ENCODE data around the gene ADCY3. TPM values are rescaled to one million over a fixed set of nuclear protein-coding genes. Genes with fewer than 3 reads are reported as not detected.

The ADCY3 gene
- total RNA-seq, 1 experiment from 2014 or later, result 75.6 TPM

DNA sequence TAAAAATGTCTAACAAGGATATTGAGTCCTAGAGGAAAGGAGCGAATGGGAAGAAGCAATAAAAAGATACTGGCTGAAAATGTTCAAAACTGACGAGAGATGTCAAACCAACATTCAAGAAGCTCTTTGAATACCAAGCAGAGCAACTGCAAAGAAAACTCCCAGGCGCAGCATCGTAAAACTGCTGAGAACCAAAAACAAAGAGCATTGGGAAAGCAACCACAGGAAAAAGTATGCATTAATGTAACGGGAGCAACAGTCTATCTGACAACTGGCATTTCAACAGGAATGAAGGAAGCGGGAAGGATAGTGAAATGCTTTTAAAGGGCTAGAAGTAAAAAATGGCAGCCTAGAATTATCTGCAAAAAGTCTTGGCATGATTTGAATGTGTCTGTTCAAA is 53.1 kb downstream of the ADCY3 start:
- Mint-ChIP-seq H3K27ac (ENCODE audit: unreplicated experiment) (no peak overlapping the region), H3K4me1 (ENCODE audit: low read depth, unreplicated experiment) (no peaks in the 10 kb centered on the region), H3K9me3 (ENCODE audit: unreplicated experiment) (no peaks in the 10 kb centered on the region), H3K36me3 (ENCODE audit: insufficient read depth, unreplicated experiment) (peaks cover 2% of the 10 kb centered on the region), H3K27me3 (ENCODE audit: insufficient read depth, unreplicated experiment) (no peaks in the 10 kb centered on the region), H3K4me3 (ENCODE audit: unreplicated experiment) (no peak overlapping the region)
- TF ChIP-seq, protein P1, sequence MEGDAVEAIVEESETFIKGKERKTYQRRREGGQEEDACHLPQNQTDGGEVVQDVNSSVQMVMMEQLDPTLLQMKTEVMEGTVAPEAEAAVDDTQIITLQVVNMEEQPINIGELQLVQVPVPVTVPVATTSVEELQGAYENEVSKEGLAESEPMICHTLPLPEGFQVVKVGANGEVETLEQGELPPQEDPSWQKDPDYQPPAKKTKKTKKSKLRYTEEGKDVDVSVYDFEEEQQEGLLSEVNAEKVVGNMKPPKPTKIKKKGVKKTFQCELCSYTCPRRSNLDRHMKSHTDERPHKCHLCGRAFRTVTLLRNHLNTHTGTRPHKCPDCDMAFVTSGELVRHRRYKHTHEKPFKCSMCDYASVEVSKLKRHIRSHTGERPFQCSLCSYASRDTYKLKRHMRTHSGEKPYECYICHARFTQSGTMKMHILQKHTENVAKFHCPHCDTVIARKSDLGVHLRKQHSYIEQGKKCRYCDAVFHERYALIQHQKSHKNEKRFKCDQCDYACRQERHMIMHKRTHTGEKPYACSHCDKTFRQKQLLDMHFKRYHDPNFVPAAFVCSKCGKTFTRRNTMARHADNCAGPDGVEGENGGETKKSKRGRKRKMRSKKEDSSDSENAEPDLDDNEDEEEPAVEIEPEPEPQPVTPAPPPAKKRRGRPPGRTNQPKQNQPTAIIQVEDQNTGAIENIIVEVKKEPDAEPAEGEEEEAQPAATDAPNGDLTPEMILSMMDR (IDR thresholded peaks at IDR 0.05; ENCODE audit: insufficient read depth in 1 of 2, low read depth in 1 of 2, low read length in 1 of 2, severe bottlenecking in 1 of 2, unreplicated experiment in 1 of 2), result no peak
- Histone ChIP-seq H3K27me3 (replicated peaks; ENCODE audit: control insufficient read depth, insufficient read depth, low read length) (no peaks in the 10 kb centered on the region), H3K36me3 (ENCODE audit: control insufficient read depth, insufficient read depth, low read length) (no peaks in the 10 kb centered on the region), H3K4me3 (ENCODE audit: low read depth, low read length) (no peak overlapping the region), H3K4me1 (no peaks in the 10 kb centered on the region), H3K9me3 (no peaks in the 10 kb centered on the region)
- CTCF ChIA-PET, result no interaction called here
- BruUV-seq (replicated peaks), result no TSS peak
- POLR2A ChIA-PET, result no interaction called here
- no peak for DNase-seq
- intact Hi-C loops (cut with micrococcal nuclease; ENCODE audit: unreplicated experiment), result no loop called here

DNA sequence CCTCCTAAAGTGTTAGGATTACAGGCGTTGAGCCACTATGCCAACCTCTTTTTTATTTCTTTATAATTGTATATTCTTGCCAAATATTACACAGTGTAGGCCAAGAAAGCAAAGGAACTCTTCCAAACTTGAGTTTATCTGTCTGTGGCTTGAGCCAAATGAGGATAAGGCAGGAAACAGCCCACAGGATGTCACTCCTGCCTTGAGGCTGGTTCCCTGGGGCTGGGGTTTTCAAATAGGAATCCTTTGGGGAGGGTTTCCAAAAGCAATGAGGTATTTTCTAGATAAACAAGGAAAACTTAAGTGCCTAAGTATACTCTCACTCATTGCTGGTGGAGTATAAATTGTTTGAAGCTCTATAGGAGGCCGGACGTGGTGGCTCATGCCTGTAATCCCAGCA is 56.4 kb downstream of the ADCY3 start:
- Mint-ChIP-seq H3K4me1 (ENCODE audit: low read depth, unreplicated experiment) (no peaks in the 10 kb centered on the region), H3K4me3 (ENCODE audit: unreplicated experiment) (no peak overlapping the region), H3K27me3 (ENCODE audit: insufficient read depth, unreplicated experiment) (no peaks in the 10 kb centered on the region), H3K9me3 (ENCODE audit: unreplicated experiment) (no peaks in the 10 kb centered on the region), H3K36me3 (ENCODE audit: insufficient read depth, unreplicated experiment) (no peaks in the 10 kb centered on the region), H3K27ac (ENCODE audit: unreplicated experiment) (no peak overlapping the region)
- Histone ChIP-seq H3K36me3 (ENCODE audit: control insufficient read depth, insufficient read depth, low read length) (no peaks in the 10 kb centered on the region; the same call in 1 of the 2 replicates), H3K27me3 (replicated peaks; ENCODE audit: control insufficient read depth, insufficient read depth, low read length) (no peaks in the 10 kb centered on the region), H3K4me1 (no peaks in the 10 kb centered on the region), H3K9me3 (no peaks in the 10 kb centered on the region), H3K4me3 (ENCODE audit: low read depth, low read length) (no peak overlapping the region)
- CTCF ChIA-PET, result no interaction called here
- POLR2A ChIA-PET, result no interaction called here
- TF ChIP-seq, protein P1 (IDR thresholded peaks at IDR 0.05; ENCODE audit: insufficient read depth in 1 of 2, low read depth in 1 of 2, low read length in 1 of 2, severe bottlenecking in 1 of 2, unreplicated experiment in 1 of 2), result no peak
- BruUV-seq (replicated peaks), result no TSS peak
- intact Hi-C loops (cut with micrococcal nuclease; ENCODE audit: unreplicated experiment), result no loop called here
- DNase-seq, result no peak

DNA sequence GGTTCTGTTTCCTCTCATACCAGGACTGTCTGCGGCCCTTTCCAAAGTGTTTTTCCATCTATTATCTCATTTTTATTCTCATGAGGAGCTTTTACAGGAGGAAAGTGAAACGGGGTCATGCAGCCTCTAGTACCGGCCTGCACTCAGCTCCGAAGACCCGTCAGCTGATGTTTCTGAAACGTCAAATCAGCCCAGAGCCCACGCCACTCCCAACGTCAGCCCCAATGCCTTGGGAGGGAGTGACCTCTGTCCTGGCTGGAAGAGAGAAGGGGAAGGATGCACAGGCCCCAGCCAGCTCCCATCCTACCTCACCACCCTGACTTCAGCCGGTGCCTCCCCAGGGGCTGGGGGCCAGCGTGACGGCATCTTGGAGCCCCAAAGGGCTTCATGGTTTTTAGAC is 58.5 kb downstream of the ADCY3 start:
- Histone ChIP-seq H3K9me3 (no peaks in the 10 kb centered on the region), H3K27me3 (replicated peaks; ENCODE audit: control insufficient read depth, insufficient read depth, low read length) (no peaks in the 10 kb centered on the region), H3K4me1 (peaks cover 7% of the 10 kb centered on the region), H3K36me3 (ENCODE audit: control insufficient read depth, insufficient read depth, low read length) (no peaks in the 10 kb centered on the region; the same call in 1 of the 2 replicates), H3K4me3 (ENCODE audit: low read depth, low read length) (no peak overlapping the region)
- BruUV-seq (replicated peaks), result no TSS peak
- H3K9me3 Mint-ChIP-seq (ENCODE audit: unreplicated experiment), result no peaks in the 10 kb centered on the region
- TF ChIP-seq, protein P1 (IDR thresholded peaks at IDR 0.05; ENCODE audit: insufficient read depth in 1 of 2, low read depth in 1 of 2, low read length in 1 of 2, severe bottlenecking in 1 of 2, unreplicated experiment in 1 of 2), result no peak
- H3K4me1 Mint-ChIP-seq (ENCODE audit: low read depth, unreplicated experiment), result peaks cover 3% of the 10 kb centered on the region
- no peaks in the 10 kb centered on the region for H3K36me3 Mint-ChIP-seq (ENCODE audit: insufficient read depth, unreplicated experiment)
- intact Hi-C loops (cut with micrococcal nuclease; ENCODE audit: unreplicated experiment), result no loop called here
- H3K27me3 Mint-ChIP-seq (ENCODE audit: insufficient read depth, unreplicated experiment), result no peaks in the 10 kb centered on the region
- POLR2A ChIA-PET, result no interaction called here
- H3K4me3 Mint-ChIP-seq (ENCODE audit: unreplicated experiment), result no peak overlapping the region
- no peak overlapping the region for H3K27ac Mint-ChIP-seq (ENCODE audit: unreplicated experiment)
- CTCF ChIA-PET, result no interaction called here
- no peak for DNase-seq
